Measurements from ENCODE around the gene SCN3A.

DNA sequence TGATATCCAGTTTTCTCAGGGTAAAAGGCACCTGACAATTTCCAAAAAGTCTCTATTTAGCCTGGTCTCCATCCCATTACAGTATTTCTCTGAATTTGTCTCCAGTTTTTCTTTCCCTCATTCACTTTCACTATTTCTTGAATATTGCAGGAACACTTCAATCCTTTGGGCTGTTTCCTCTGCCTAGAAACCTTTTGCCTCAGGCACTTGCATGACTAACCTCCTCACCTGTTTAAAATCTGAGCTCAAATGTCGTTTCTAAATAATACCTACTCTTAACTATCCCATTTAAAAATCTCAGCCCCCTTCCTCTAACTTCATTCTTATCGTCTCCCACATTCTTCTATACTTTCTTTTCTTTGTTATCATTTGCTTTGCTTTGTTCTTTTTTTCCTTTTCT lies 44.4 kb upstream of the SCN3A start:
- TF ChIP-seq, protein P1, sequence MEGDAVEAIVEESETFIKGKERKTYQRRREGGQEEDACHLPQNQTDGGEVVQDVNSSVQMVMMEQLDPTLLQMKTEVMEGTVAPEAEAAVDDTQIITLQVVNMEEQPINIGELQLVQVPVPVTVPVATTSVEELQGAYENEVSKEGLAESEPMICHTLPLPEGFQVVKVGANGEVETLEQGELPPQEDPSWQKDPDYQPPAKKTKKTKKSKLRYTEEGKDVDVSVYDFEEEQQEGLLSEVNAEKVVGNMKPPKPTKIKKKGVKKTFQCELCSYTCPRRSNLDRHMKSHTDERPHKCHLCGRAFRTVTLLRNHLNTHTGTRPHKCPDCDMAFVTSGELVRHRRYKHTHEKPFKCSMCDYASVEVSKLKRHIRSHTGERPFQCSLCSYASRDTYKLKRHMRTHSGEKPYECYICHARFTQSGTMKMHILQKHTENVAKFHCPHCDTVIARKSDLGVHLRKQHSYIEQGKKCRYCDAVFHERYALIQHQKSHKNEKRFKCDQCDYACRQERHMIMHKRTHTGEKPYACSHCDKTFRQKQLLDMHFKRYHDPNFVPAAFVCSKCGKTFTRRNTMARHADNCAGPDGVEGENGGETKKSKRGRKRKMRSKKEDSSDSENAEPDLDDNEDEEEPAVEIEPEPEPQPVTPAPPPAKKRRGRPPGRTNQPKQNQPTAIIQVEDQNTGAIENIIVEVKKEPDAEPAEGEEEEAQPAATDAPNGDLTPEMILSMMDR (IDR thresholded peaks at IDR 0.05) = no peak
- TF ChIP-seq EP300 (IDR thresholded peaks at IDR 0.05) = no peak
- no peak for TF ChIP-seq POLR2A (IDR thresholded peaks at IDR 0.05)
